ENCODE data around the gene RNF183. TPM values are rescaled to one million over a fixed set of nuclear protein-coding genes. Genes with fewer than 3 reads are reported as not detected.
A peak's percentile ranks its signal among the peaks of the same experiment; 100 is the strongest.

RNF183 gene
- total RNA-seq, 1 donor from 2014 or later, result not detected

DNA sequence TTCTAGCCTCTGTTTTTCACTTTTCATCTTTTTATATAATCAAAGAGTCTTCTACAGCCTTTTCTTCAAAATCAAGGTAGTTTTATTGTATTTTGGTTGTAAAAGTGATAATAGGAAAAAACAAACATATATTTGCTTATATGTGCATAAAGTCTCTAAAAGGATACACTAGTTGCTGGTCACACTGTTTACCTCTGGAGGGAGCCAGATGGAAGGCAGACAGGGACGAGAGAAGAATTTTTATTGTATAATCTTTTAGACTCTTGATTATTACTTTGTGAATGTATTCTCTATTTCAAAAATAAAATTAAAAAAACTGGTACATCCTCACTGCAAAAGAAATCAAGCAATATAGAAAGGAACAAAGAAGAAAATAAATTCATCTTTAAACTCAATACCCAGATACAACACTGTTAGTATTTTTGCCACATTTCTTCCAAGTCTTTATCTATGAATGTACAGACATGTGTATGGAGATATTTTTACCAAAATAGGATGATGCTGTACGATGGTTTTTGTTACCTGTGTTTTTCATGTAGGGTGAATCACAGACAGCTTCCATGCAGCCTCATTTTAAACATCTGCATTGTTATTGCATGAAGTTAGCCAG, 6.1 kb upstream of the RNF183 start:
- H3K36me3 Mint-ChIP-seq (ENCODE audit: low read depth), result no peaks in the 10 kb centered on the region
- no peak overlapping the region for H3K27ac Mint-ChIP-seq (ENCODE audit: unreplicated experiment)
- no peak for DNase-seq (ENCODE audit: low read depth, low spot score)
- no peaks in the 10 kb centered on the region for H3K27me3 Mint-ChIP-seq (ENCODE audit: low read depth)
- no peak overlapping the region for H3K4me3 Mint-ChIP-seq
- H3K9me3 Mint-ChIP-seq, result no peaks in the 10 kb centered on the region
- TF ChIP-seq, protein P1, sequence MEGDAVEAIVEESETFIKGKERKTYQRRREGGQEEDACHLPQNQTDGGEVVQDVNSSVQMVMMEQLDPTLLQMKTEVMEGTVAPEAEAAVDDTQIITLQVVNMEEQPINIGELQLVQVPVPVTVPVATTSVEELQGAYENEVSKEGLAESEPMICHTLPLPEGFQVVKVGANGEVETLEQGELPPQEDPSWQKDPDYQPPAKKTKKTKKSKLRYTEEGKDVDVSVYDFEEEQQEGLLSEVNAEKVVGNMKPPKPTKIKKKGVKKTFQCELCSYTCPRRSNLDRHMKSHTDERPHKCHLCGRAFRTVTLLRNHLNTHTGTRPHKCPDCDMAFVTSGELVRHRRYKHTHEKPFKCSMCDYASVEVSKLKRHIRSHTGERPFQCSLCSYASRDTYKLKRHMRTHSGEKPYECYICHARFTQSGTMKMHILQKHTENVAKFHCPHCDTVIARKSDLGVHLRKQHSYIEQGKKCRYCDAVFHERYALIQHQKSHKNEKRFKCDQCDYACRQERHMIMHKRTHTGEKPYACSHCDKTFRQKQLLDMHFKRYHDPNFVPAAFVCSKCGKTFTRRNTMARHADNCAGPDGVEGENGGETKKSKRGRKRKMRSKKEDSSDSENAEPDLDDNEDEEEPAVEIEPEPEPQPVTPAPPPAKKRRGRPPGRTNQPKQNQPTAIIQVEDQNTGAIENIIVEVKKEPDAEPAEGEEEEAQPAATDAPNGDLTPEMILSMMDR (conservative IDR thresholded peaks at IDR 0.05), result peak; percentile 81
- no peaks in the 10 kb centered on the region for H3K4me1 Mint-ChIP-seq

DNA sequence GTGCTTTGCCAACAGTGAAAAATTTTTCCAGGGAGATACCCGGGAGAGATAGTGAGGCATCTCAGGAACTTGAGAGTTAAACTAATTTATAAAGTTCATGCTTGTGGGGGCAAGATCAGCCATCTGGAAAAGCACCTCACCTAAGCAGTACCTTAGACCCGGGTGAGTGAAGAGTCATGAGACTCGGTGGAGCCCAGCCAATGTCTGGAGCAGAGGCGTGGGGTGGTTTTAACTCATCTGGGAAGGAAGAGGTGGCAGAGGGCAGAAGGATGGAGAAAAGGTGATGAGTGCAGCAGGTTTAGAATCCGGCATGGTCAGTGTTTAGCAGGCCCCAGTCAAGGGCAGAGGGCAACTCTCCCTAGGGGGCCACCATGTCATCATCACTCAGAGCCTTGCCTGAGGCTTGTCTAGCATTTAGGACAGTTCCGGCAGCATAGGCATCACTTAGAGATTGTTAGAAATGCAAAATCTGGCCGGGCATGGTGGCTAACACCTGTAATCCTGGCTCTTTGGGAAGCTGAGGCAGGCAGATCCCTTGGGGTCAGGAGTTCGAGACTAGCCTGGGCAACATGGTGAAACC, 4.3 kb upstream of the RNF183 start:
- TF ChIP-seq, protein P1 (conservative IDR thresholded peaks at IDR 0.05), result no peak
- H3K9me3 Mint-ChIP-seq, result no peaks in the 10 kb centered on the region
- no peak for DNase-seq (ENCODE audit: low read depth, low spot score)
- no peak overlapping the region for H3K4me3 Mint-ChIP-seq
- H3K27me3 Mint-ChIP-seq (ENCODE audit: low read depth), result peaks cover 5% of the 10 kb centered on the region
- no peaks in the 10 kb centered on the region for H3K36me3 Mint-ChIP-seq (ENCODE audit: low read depth)
- no peak overlapping the region for H3K27ac Mint-ChIP-seq (ENCODE audit: unreplicated experiment)
- peaks cover 6% of the 10 kb centered on the region for H3K4me1 Mint-ChIP-seq

DNA sequence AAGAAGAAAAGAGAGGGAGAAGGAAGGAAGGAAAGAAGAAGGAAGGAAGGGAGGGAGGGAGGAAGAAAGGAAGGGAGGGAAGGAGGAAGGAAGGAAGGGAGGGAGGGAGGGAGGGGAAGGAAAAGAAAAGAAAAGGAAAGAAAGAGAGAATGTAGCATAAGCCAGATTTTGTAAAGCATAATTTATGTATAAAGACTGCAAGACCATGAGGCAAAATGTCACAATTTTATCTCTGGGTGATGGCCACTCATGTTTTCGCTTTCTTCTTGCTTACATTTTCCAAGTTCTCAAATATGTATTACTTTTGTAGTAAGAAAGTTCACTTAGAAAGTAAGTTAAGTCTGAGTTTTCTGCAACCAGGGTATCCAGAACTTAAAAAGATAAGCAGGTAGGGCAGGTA, 3.4 kb upstream of the RNF183 start:
- H3K4me3 Mint-ChIP-seq, result no peak overlapping the region
- TF ChIP-seq, protein P1 (conservative IDR thresholded peaks at IDR 0.05), result no peak
- peaks cover 7% of the 10 kb centered on the region for H3K27me3 Mint-ChIP-seq (ENCODE audit: low read depth)
- no peaks in the 10 kb centered on the region for H3K36me3 Mint-ChIP-seq (ENCODE audit: low read depth)
- H3K27ac Mint-ChIP-seq (ENCODE audit: unreplicated experiment), result no peak overlapping the region
- H3K9me3 Mint-ChIP-seq, result no peaks in the 10 kb centered on the region
- peaks cover 6% of the 10 kb centered on the region for H3K4me1 Mint-ChIP-seq
- DNase-seq (ENCODE audit: low read depth, low spot score), result no peak

DNA sequence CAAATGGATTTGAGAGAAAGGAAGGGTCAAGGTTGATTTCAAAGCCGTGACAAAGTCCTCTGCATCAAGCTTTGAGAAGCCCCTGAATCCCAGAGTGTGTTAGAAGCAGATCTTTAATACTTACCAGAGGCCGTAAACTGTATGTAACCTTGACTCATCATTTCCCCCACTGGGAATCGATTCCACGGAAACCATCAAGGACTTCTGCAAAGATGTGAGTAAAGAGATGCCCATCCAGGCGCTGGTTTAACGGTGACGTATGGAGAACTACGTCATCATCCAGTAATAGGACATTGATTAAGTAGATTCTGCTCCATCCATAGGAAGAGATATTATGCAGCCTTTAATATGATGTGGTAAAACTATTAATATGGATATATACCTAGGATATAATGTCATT, 1.6 kb downstream of the RNF183 start:
- DNase-seq (ENCODE audit: low read depth, low spot score), result no peak
- H3K27ac Mint-ChIP-seq (ENCODE audit: unreplicated experiment), result no peak overlapping the region
- TF ChIP-seq, protein P1 (conservative IDR thresholded peaks at IDR 0.05), result no peak
- no peaks in the 10 kb centered on the region for H3K9me3 Mint-ChIP-seq
- H3K27me3 Mint-ChIP-seq (ENCODE audit: low read depth), result peaks cover 16% of the 10 kb centered on the region
- no peak overlapping the region for H3K4me3 Mint-ChIP-seq
- H3K36me3 Mint-ChIP-seq (ENCODE audit: low read depth), result no peaks in the 10 kb centered on the region
- H3K4me1 Mint-ChIP-seq, result peaks cover 6% of the 10 kb centered on the region

DNA sequence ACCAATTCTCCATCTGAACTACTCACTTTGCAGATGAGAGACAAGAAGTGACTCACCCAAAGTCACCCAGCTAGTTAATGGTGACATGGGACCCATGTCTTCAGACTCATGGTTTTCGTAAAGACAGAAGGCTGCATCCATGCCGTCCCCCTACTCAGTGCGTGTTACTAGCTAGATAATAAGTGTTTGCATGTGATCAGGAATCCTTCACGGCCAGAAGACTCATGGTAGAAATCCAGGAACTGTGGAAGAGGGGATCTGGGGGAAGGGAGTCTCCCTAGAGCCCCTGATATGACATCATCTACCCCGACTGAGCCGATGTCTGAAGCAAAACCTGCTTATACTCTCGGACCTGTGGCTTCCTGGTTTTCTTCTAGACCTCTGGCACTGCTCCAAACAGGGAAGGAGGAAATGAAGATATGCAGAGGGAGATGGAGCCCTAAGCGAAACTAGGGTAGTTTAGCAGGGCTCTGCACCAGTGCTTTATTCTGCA, 3.3 kb downstream of the RNF183 start:
- TF ChIP-seq, protein P1 (conservative IDR thresholded peaks at IDR 0.05), result no peak
- no peak for DNase-seq (ENCODE audit: low read depth, low spot score)
- H3K4me3 Mint-ChIP-seq, result no peak overlapping the region
- no peak overlapping the region for H3K27ac Mint-ChIP-seq (ENCODE audit: unreplicated experiment)
- no peaks in the 10 kb centered on the region for H3K36me3 Mint-ChIP-seq (ENCODE audit: low read depth)
- H3K27me3 Mint-ChIP-seq (ENCODE audit: low read depth), result peaks cover 16% of the 10 kb centered on the region
- H3K4me1 Mint-ChIP-seq, result peaks cover 6% of the 10 kb centered on the region
- no peaks in the 10 kb centered on the region for H3K9me3 Mint-ChIP-seq
